ENCODE data around the gene C1QA. TPM values are rescaled to one million over a fixed set of nuclear protein-coding genes. Genes with fewer than 3 reads are reported as not detected.
"Not testable (repeated sequence)": the region's sequence is repeated elsewhere in the genome, so short reads cannot be mapped to it uniquely, and the experiment has no call there.

The C1QA gene
- total RNA-seq, 1 experiment from 2014 or later, result not detected

DNA sequence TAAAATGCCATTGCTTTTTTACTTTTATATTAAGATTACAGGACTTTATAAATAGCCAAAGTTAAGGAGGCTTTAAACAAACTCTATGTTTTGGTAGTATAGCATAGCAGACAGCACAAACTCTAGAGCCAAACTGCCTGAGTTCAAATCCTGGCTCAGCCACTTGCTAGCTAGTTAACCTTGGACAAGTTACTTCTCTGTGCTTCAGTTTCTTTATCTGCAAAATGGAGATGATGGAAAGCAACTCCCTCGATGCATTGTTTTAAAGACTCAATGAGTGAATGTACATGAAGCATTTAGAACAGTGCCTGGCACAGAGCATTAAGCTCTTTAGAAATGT is 38.0 kb downstream of the C1QA start:
- H3K27ac ChIP-seq, result no peak overlapping the region
- intact Hi-C loops (cut with micrococcal nuclease; ENCODE audit: unreplicated experiment), result loop anchor here (1.0 to 2.0 kb wide), 5 partner anchors 30 to 290 kb away; no protein-coding TSS in a partner anchor
- no peaks in the 10 kb centered on the region for H3K4me1 ChIP-seq (replicated peaks; ENCODE audit: insufficient read depth)
- DNase-seq, result no peak
- no TSS peak for BruUV-seq (replicated peaks)
- ChIA-PET CTCF (interaction anchor here (0.8 to 1.2 kb wide), 2 partner anchors 30 to 214 kb away, joined by 3 to 4 read pairs; no protein-coding TSS in a partner anchor), POLR2A (ENCODE audit: unreplicated experiment) (no interaction called here)
- no peaks in the 10 kb centered on the region for H3K27me3 ChIP-seq (ENCODE audit: insufficient read depth, low read depth)
- H2AFZ ChIP-seq, result no peak overlapping the region
- TF ChIP-seq EZH2 (IDR thresholded peaks at IDR 0.05; ENCODE audit: low read depth), result no peak
- TF ChIP-seq, protein P1, sequence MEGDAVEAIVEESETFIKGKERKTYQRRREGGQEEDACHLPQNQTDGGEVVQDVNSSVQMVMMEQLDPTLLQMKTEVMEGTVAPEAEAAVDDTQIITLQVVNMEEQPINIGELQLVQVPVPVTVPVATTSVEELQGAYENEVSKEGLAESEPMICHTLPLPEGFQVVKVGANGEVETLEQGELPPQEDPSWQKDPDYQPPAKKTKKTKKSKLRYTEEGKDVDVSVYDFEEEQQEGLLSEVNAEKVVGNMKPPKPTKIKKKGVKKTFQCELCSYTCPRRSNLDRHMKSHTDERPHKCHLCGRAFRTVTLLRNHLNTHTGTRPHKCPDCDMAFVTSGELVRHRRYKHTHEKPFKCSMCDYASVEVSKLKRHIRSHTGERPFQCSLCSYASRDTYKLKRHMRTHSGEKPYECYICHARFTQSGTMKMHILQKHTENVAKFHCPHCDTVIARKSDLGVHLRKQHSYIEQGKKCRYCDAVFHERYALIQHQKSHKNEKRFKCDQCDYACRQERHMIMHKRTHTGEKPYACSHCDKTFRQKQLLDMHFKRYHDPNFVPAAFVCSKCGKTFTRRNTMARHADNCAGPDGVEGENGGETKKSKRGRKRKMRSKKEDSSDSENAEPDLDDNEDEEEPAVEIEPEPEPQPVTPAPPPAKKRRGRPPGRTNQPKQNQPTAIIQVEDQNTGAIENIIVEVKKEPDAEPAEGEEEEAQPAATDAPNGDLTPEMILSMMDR (conservative IDR thresholded peaks at IDR 0.05), result peak; percentile 20; the same call in 1 of the 2 replicates
- H3F3A ChIP-seq (ENCODE audit: insufficient read depth, low read depth), result peaks cover 9% of the 10 kb centered on the region; the same call in 1 of the 2 replicates
- no peaks in the 10 kb centered on the region for H3K79me2 ChIP-seq (ENCODE audit: low read depth)
- no peaks in the 10 kb centered on the region for H3K9me3 ChIP-seq (ENCODE audit: insufficient read depth, low read depth)
- no peaks in the 10 kb centered on the region for H4K20me1 ChIP-seq (ENCODE audit: insufficient read depth)
- no peaks in the 10 kb centered on the region for H3K9me2 ChIP-seq (ENCODE audit: insufficient read depth)
- H3K4me2 ChIP-seq, result no peak overlapping the region
- H3K36me3 ChIP-seq (ENCODE audit: low read depth), result no peaks in the 10 kb centered on the region
- no peak overlapping the region for H3K4me3 ChIP-seq

DNA sequence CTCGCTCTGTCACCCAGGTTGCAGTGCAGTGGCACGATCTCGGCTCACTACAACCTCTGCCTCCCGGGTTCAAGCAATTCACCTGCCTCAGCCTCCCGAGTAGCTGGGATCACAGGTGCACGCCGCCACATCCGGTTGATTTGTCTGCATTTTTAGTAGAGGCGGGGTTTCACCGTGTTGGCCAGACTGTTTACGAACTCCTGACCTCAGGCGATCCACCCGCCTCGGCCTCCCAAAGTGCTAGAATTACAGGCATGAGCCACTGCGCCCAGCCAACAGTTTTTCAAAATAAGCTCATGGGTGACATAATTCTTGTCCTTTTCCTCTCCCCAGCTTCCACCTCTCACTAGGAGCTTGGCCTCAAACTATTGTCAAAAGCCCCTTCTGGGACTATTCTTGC is 39.7 kb downstream of the C1QA start:
- H3F3A ChIP-seq (ENCODE audit: insufficient read depth, low read depth); H3K79me2 ChIP-seq (ENCODE audit: low read depth); H2AFZ ChIP-seq; DNase-seq; H3K4me1 ChIP-seq (replicated peaks; ENCODE audit: insufficient read depth); H3K9me3 ChIP-seq (ENCODE audit: insufficient read depth, low read depth); H3K9me2 ChIP-seq (ENCODE audit: insufficient read depth); CTCF ChIA-PET; POLR2A ChIA-PET (ENCODE audit: unreplicated experiment); intact Hi-C loops (cut with micrococcal nuclease; ENCODE audit: unreplicated experiment); H3K27me3 ChIP-seq (ENCODE audit: insufficient read depth, low read depth); H4K20me1 ChIP-seq (ENCODE audit: insufficient read depth); H3K4me3 ChIP-seq; H3K4me2 ChIP-seq; H3K27ac ChIP-seq; BruUV-seq (replicated peaks); H3K36me3 ChIP-seq (ENCODE audit: low read depth): not testable (repeated sequence)

DNA sequence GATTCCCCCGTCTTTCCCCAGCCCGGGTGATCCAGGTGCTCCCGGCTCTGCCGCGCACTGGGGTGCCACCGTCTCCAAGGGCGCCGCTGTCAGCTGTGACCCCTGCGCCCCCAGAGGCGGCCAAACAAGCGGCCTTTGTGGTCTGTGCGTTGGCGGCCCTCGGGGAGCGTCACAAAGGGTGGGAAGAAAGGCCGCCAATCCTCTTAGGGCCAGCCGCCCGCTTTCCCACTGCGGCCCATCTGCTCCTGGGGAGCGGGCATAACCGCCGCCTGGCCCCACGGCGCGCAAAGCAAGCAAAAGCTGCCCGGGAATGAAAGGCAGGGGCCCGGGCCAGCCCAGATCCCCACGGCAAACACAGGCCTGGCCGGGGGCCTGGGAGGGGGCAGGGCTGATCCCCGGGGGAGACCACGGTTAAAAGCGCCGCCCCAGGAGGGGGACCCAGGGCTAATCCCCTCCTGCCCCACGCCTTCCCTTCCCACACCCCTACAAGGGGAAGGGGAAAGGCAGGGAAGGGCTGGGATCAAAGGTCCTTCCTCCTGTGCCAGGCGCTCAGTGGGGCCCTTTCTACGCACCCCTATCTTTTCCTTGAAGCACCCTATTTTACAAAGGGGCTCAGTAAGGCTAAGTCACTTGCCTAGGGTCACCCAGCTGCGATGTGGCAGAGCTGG is 40.6 kb downstream of the C1QA start:
- Histone ChIP-seq H3K79me2 (ENCODE audit: low read depth) (no peaks in the 10 kb centered on the region), H3F3A (ENCODE audit: insufficient read depth, low read depth) (peaks cover 9% of the 10 kb centered on the region; the same call in 1 of the 2 replicates), H4K20me1 (ENCODE audit: insufficient read depth) (no peaks in the 10 kb centered on the region), H3K4me2 (no peak overlapping the region), H3K36me3 (ENCODE audit: low read depth) (no peaks in the 10 kb centered on the region), H3K4me1 (replicated peaks; ENCODE audit: insufficient read depth) (no peaks in the 10 kb centered on the region), H2AFZ (no peak overlapping the region), H3K27ac (no peak overlapping the region), H3K9me3 (ENCODE audit: insufficient read depth, low read depth) (no peaks in the 10 kb centered on the region), H3K4me3 (no peak overlapping the region), H3K27me3 (ENCODE audit: insufficient read depth, low read depth) (no peaks in the 10 kb centered on the region), H3K9me2 (ENCODE audit: insufficient read depth) (no peaks in the 10 kb centered on the region)
- TF ChIP-seq EZH2 (IDR thresholded peaks at IDR 0.05; ENCODE audit: low read depth), result no peak
- TF ChIP-seq, protein P1 (conservative IDR thresholded peaks at IDR 0.05), result no peak
- no TSS peak for BruUV-seq (replicated peaks)
- ChIA-PET CTCF (no interaction called here), POLR2A (ENCODE audit: unreplicated experiment) (no interaction called here)
- intact Hi-C loops (cut with micrococcal nuclease; ENCODE audit: unreplicated experiment), result no loop called here
- DNase-seq, result no peak
